Fibroblast of villous mesenchyme (primary cell): ENCODE data around the gene DIP2B. TPM values are rescaled to one million over a fixed set of nuclear protein-coding genes. Genes with fewer than 3 reads are reported as not detected.
"Not testable (repeated sequence)": the region's sequence is repeated elsewhere in the genome, so short reads cannot be mapped to it uniquely, and the experiment has no call there.

Source experiments
- DNase-seq: peaks from one replicate; pipeline ENCODE4 v3.0.0-alpha.2; 2010; ENCODE audit warnings: low read depth
- H3K4me3 ChIP-seq: 2 replicates; pipeline ENCODE4 v1.5.1; 2011; ENCODE audit warnings: low read depth, mild to moderate bottlenecking, low read length
- CTCF ChIP-seq: IDR thresholded peaks from 2 replicates; pipeline ENCODE4 v1.5.1; 2012; ENCODE audit warnings: low read depth, mild to moderate bottlenecking, low read length; ENCODE audit not compliant: insufficient read depth
- total RNA-seq: library from RNA; depleted of rRNA; stranded (reverse); fragments of >200 nt; gene quantifications from 2 replicates; pipeline ENCODE4 v1.2.3, GENCODE V29; 2012

The DIP2B gene
- total RNA-seq, 1 donor = 29.8 TPM

- DNase-seq = no peak
- H3K4me3 ChIP-seq = no peak overlapping the region
- TF ChIP-seq CTCF = no peak
These were observed 14.6 kb downstream of the DIP2B start for GRCh38 chr12:50519353-50519752.

- DNase-seq = no peak
- no peak for TF ChIP-seq CTCF
- H3K4me3 ChIP-seq = no peak overlapping the region
These were observed 15.8 kb downstream of the DIP2B start for GRCh38 chr12:50520416-50521207.

DNA sequence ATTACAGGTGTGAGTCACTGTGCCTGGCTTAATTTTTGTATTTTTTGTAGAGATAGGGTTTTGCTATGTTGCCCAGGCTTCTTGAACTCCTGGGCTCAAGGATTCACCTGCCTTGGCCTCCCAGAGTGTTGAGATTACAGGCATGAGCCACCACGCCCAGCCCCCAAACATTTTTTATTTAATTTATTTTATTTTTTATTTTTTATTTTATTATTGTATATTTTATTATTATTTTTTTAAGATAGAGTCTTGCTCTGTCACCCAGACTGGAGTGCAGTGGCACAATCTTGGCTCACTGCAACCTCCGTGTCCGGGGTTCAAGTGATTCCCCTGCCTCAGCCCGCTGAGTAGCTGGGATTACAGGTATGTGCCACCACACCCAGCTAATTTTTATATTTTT is 17.0 kb downstream of the DIP2B start:
- H3K4me3 ChIP-seq, DNase-seq: not testable (repeated sequence)

GRCh38 chr12:50523772-50524171 is 19.0 kb downstream of the DIP2B start:
- no peak for TF ChIP-seq CTCF
- DNase-seq = no peak
- no peak overlapping the region for H3K4me3 ChIP-seq

GRCh38 chr12:50524621-50525020 is 19.8 kb downstream of the DIP2B start:
- no peak for TF ChIP-seq CTCF
- no peak overlapping the region for H3K4me3 ChIP-seq
- DNase-seq = no peak

DNA sequence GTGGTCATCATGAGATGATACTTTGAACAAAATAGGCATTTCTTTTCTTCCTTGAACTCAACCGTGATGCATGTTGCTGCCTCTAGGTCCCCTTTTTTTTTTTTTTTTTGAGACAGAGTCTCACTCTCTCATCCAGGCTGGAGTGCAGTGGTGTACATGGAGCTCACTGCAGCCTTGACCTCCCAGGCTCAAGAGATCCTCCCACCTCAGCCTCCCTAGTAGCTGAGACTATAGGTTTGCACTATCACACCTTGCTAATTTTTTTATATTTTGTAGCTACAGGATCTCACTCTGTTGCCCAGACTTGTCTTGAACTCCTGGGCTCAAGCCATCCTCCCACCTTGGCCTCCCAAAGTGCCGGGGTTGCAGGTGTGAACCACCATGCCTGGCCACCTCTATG is 20.6 kb downstream of the DIP2B start:
- no peak for DNase-seq
- H3K4me3 ChIP-seq = no peak overlapping the region
- no peak for TF ChIP-seq CTCF

- TF ChIP-seq CTCF = no peak
- no peak overlapping the region for H3K4me3 ChIP-seq
- DNase-seq = no peak
These were observed 22.6 kb downstream of the DIP2B start for GRCh38 chr12:50527359-50527726.
